Measurements from ENCODE around the gene CGNL1.
A peak's percentile ranks its signal among the peaks of the same experiment; 100 is the strongest.

GRCh38 chr15:57580866-57581265, 204.6 kb downstream of the CGNL1 start:
- TF ChIP-seq POLR2AphosphoS5 (IDR thresholded peaks at IDR 0.05) (peak in 1 of 3 donors; percentile 33), POLR2A (IDR thresholded peaks at IDR 0.05) (no peak)
